ENCODE results near the gene WT1.
A peak's percentile ranks its signal among the peaks of the same experiment; 100 is the strongest.

Gene WT1

GRCh38 chr11:32435511-32435941, at the start of gene WT1:
Gene WT1, minus strand, starts transcription at chr11:32435539.
- no peak for TF ChIP-seq CEBPB (IDR thresholded peaks at IDR 0.05)
- TF ChIP-seq EGR1 (IDR thresholded peaks at IDR 0.05): no peak
- no peak for TF ChIP-seq CREB1 (IDR thresholded peaks at IDR 0.05; ENCODE audit: low read depth)
- TF ChIP-seq ZBTB7A (IDR thresholded peaks at IDR 0.05; ENCODE audit: low read depth): no peak
- TF ChIP-seq, protein P1, sequence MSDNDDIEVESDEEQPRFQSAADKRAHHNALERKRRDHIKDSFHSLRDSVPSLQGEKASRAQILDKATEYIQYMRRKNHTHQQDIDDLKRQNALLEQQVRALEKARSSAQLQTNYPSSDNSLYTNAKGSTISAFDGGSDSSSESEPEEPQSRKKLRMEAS (IDR thresholded peaks at IDR 0.05): peak; percentile 60; the same call in 1 of the 2 replicates
- TF ChIP-seq, protein P2, sequence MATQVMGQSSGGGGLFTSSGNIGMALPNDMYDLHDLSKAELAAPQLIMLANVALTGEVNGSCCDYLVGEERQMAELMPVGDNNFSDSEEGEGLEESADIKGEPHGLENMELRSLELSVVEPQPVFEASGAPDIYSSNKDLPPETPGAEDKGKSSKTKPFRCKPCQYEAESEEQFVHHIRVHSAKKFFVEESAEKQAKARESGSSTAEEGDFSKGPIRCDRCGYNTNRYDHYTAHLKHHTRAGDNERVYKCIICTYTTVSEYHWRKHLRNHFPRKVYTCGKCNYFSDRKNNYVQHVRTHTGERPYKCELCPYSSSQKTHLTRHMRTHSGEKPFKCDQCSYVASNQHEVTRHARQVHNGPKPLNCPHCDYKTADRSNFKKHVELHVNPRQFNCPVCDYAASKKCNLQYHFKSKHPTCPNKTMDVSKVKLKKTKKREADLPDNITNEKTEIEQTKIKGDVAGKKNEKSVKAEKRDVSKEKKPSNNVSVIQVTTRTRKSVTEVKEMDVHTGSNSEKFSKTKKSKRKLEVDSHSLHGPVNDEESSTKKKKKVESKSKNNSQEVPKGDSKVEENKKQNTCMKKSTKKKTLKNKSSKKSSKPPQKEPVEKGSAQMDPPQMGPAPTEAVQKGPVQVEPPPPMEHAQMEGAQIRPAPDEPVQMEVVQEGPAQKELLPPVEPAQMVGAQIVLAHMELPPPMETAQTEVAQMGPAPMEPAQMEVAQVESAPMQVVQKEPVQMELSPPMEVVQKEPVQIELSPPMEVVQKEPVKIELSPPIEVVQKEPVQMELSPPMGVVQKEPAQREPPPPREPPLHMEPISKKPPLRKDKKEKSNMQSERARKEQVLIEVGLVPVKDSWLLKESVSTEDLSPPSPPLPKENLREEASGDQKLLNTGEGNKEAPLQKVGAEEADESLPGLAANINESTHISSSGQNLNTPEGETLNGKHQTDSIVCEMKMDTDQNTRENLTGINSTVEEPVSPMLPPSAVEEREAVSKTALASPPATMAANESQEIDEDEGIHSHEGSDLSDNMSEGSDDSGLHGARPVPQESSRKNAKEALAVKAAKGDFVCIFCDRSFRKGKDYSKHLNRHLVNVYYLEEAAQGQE (IDR thresholded peaks at IDR 0.05; ENCODE audit: low read depth): no peak
- no peak for TF ChIP-seq TEAD4 (IDR thresholded peaks at IDR 0.05)

DNA sequence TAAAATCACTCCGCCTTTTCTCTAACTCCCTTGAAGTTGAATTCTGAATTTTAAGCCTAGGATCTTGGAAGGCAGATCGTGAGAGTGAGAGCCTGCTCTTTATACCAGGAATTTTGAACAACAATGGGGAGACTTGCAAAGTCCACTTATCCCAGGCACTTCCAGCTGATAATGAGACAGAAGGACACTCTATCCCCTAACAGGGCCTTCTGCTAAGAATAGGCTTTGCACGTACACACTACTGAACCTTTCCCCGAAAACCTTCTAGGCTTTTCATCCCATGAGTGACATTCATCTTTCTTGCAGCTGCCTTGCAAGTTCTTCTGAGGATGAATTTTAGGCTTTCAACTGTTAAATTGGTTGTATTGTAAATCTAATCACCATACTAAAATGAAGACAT, 44.0 kb upstream of the WT1 start:
- TF ChIP-seq RAD21 (IDR thresholded peaks at IDR 0.05; ENCODE audit: low read depth): no peak
- no peak for TF ChIP-seq FOXM1 (IDR thresholded peaks at IDR 0.05; ENCODE audit: borderline replicate concordance, low read depth)
- no peak for TF ChIP-seq USF1 (IDR thresholded peaks at IDR 0.05)
- TF ChIP-seq EP300 (IDR thresholded peaks at IDR 0.05; ENCODE audit: borderline replicate concordance): no peak
- TF ChIP-seq TCF12 (IDR thresholded peaks at IDR 0.05; ENCODE audit: low read depth): no peak
- TF ChIP-seq TAF1 (IDR thresholded peaks at IDR 0.05; ENCODE audit: low read depth): no peak
- no peak for TF ChIP-seq TEAD4 (IDR thresholded peaks at IDR 0.05)
- TF ChIP-seq, protein P1 (IDR thresholded peaks at IDR 0.05): no peak
- TF ChIP-seq ZBTB7A (IDR thresholded peaks at IDR 0.05; ENCODE audit: low read depth): no peak
- TF ChIP-seq, protein P2 (IDR thresholded peaks at IDR 0.05; ENCODE audit: low read depth): no peak
- no peak for TF ChIP-seq EGR1 (IDR thresholded peaks at IDR 0.05)
- no peak for TF ChIP-seq NFIC (IDR thresholded peaks at IDR 0.05)
- no peak for TF ChIP-seq YY1 (IDR thresholded peaks at IDR 0.05; ENCODE audit: low read depth)
- no peak for TF ChIP-seq CREB1 (IDR thresholded peaks at IDR 0.05; ENCODE audit: low read depth)
- no peak for TF ChIP-seq CEBPB (IDR thresholded peaks at IDR 0.05)

- TF ChIP-seq USF1 (IDR thresholded peaks at IDR 0.05) (no peak), TEAD4 (IDR thresholded peaks at IDR 0.05) (no peak), ZBTB7A (IDR thresholded peaks at IDR 0.05; ENCODE audit: low read depth) (no peak), RAD21 (IDR thresholded peaks at IDR 0.05; ENCODE audit: low read depth) (no peak), YY1 (IDR thresholded peaks at IDR 0.05; ENCODE audit: low read depth) (no peak), EP300 (IDR thresholded peaks at IDR 0.05; ENCODE audit: borderline replicate concordance) (no peak), CREB1 (IDR thresholded peaks at IDR 0.05; ENCODE audit: low read depth) (no peak), CEBPB (IDR thresholded peaks at IDR 0.05) (no peak), TCF12 (IDR thresholded peaks at IDR 0.05; ENCODE audit: low read depth) (no peak), EGR1 (IDR thresholded peaks at IDR 0.05) (no peak), NFIC (IDR thresholded peaks at IDR 0.05) (no peak), FOXM1 (IDR thresholded peaks at IDR 0.05; ENCODE audit: borderline replicate concordance, low read depth) (no peak), TAF1 (IDR thresholded peaks at IDR 0.05; ENCODE audit: low read depth) (no peak)
- TF ChIP-seq, protein P2 (IDR thresholded peaks at IDR 0.05; ENCODE audit: low read depth): no peak
- TF ChIP-seq, protein P1 (IDR thresholded peaks at IDR 0.05): no peak
Observed at GRCh38 chr11:32478277-32478731, 43.0 kb upstream of the WT1 start.

- TF ChIP-seq TAF1 (IDR thresholded peaks at IDR 0.05; ENCODE audit: low read depth) (no peak), EGR1 (IDR thresholded peaks at IDR 0.05) (no peak), RAD21 (IDR thresholded peaks at IDR 0.05; ENCODE audit: low read depth) (no peak), USF1 (IDR thresholded peaks at IDR 0.05) (no peak), CEBPB (IDR thresholded peaks at IDR 0.05) (no peak), TEAD4 (IDR thresholded peaks at IDR 0.05) (no peak), EP300 (IDR thresholded peaks at IDR 0.05; ENCODE audit: borderline replicate concordance) (no peak), YY1 (IDR thresholded peaks at IDR 0.05; ENCODE audit: low read depth) (no peak), NFIC (IDR thresholded peaks at IDR 0.05) (no peak), ZBTB7A (IDR thresholded peaks at IDR 0.05; ENCODE audit: low read depth) (no peak)
- TF ChIP-seq, protein P2 (IDR thresholded peaks at IDR 0.05; ENCODE audit: low read depth): no peak
- TF ChIP-seq, protein P1 (IDR thresholded peaks at IDR 0.05): no peak
Observed at GRCh38 chr11:32473282-32473909, 38.1 kb upstream of the WT1 start.
